Smooth muscle cell of the coronary artery (primary cell): Measurements from ENCODE around the gene WAC. TPM values are rescaled to one million over a fixed set of nuclear protein-coding genes. Genes with fewer than 3 reads are reported as not detected.

Experiments used
- total RNA-seq: library from RNA; depleted of rRNA; stranded (reverse); fragments of >200 nt; gene quantifications from 2 replicates; pipeline ENCODE4 v1.2.3, GENCODE V29; 2014; ENCODE audit warnings: low replicate concordance

WAC gene
- 32.8 and 37.2 TPM in 2 replicates for total RNA-seq

GRCh38 chr10:28532337-28533185 is at the start of gene WAC:
TSS of gene WAC (plus strand) at chr10:28533118. CDS start at chr10:28533580, 462 bp downstream.

Other genes with a start within 250 kb of the WAC start
- 0.23 and 0.38 TPM in 2 replicates for gene MPP7, start 230.1 kb upstream of the WAC start, total RNA-seq
- 13.1 and 19.4 TPM in 2 replicates for gene BAMBI, start 144.4 kb downstream of the WAC start, total RNA-seq